Neutrophil (primary cell): ENCODE results near the gene EGLN1.
"Not testable (repeated sequence)": the region's sequence is repeated elsewhere in the genome, so short reads cannot be mapped to it uniquely, and the experiment has no call there.

Experiments used
- H3K27ac ChIP-seq: fragments of 200-600 bp; sonication (generic); 2 replicates; pipeline ENCODE4 v1.5.1; 2016; ENCODE audit warnings: mild to moderate bottlenecking, moderate library complexity
- H3K27me3 ChIP-seq: fragments of 200-600 bp; sonication (generic); 2 replicates; pipeline ENCODE4 v1.6.0; 2016; ENCODE audit warnings: mild to moderate bottlenecking
- H3K36me3 ChIP-seq: fragments of 200-600 bp; sonication (generic); 2 replicates; pipeline ENCODE4 v1.5.1; 2017
- H3K4me1 ChIP-seq, 2 experiments: fragments of 200-600 bp in 1 of 2; sonication (generic) in 1 of 2; 1 replicate in 1 of 2; 2 replicates in 1 of 2; pipeline versions ENCODE4 v1.5.1 to v1.6.1; 2013 to 2016; ENCODE audit warnings: low read depth in 1 of 2, low read length in 1 of 2, mild to moderate bottlenecking in 1 of 2, moderate library complexity in 1 of 2; ENCODE audit not compliant: control insufficient read depth in 1 of 2, insufficient read depth in 1 of 2
- H3K4me3 ChIP-seq, 2 experiments: fragments of 200-600 bp in 1 of 2; sonication (generic) in 1 of 2; 1 replicate in 1 of 2; 2 replicates in 1 of 2; pipeline ENCODE4 v1.5.1; 2013 to 2016; ENCODE audit warnings: low read depth in 1 of 2, low read length in 1 of 2, mild to moderate bottlenecking in 1 of 2, moderate library complexity in 1 of 2
- H3K9me3 ChIP-seq: fragments of 200-600 bp; sonication (generic); 2 replicates; pipeline ENCODE4 v1.5.1; 2016
- CTCF ChIP-seq: fragments of 200-600 bp; sonication (generic); IDR thresholded peaks from 2 replicates; pipeline ENCODE4 v1.5.1; 2016; ENCODE audit warnings: antibody characterized with exemption

The EGLN1 gene

GRCh38 chr1:231442735-231443134, 20.6 kb upstream of the EGLN1 start:
- no peaks in the 10 kb centered on the region for H3K36me3 ChIP-seq
- H3K9me3 ChIP-seq, result no peaks in the 10 kb centered on the region
- no peak overlapping the region for H3K27ac ChIP-seq
- no peaks in the 10 kb centered on the region for H3K4me1 ChIP-seq
- no peak overlapping the region for H3K4me3 ChIP-seq
- no peak for TF ChIP-seq CTCF
- H3K27me3 ChIP-seq, result peaks cover 95% of the 10 kb centered on the region

- Histone ChIP-seq H3K27me3 (peaks cover 71% of the 10 kb centered on the region), H3K36me3 (no peaks in the 10 kb centered on the region), H3K9me3 (no peaks in the 10 kb centered on the region), H3K4me1 (no peaks in the 10 kb centered on the region), H3K4me3 (no peak overlapping the region), H3K27ac (no peak overlapping the region)
- no peak for TF ChIP-seq CTCF
Observed at GRCh38 chr1:231432996-231433395, 10.9 kb upstream of the EGLN1 start.

GRCh38 chr1:231431665-231432415, 9.8 kb upstream of the EGLN1 start:
- no peak for TF ChIP-seq CTCF
- H3K4me1 ChIP-seq, result no peaks in the 10 kb centered on the region
- no peaks in the 10 kb centered on the region for H3K36me3 ChIP-seq
- H3K27ac ChIP-seq, result no peak overlapping the region
- no peaks in the 10 kb centered on the region for H3K9me3 ChIP-seq
- H3K4me3 ChIP-seq, result no peak overlapping the region
- H3K27me3 ChIP-seq, result peaks cover 60% of the 10 kb centered on the region

- not testable (repeated sequence) for H3K4me3 ChIP-seq, H3K36me3 ChIP-seq, H3K27ac ChIP-seq, H3K4me1 ChIP-seq, H3K9me3 ChIP-seq
- peaks cover 60% of the 10 kb centered on the region for H3K27me3 ChIP-seq
Observed at GRCh38 chr1:231430678-231431352, 8.7 kb upstream of the EGLN1 start.

- Histone ChIP-seq H3K36me3 (no peaks in the 10 kb centered on the region), H3K27ac (no peak overlapping the region), H3K27me3 (peaks cover 62% of the 10 kb centered on the region), H3K4me1 (no peaks in the 10 kb centered on the region), H3K4me3 (no peak overlapping the region), H3K9me3 (no peaks in the 10 kb centered on the region)
- no peak for TF ChIP-seq CTCF
Observed at GRCh38 chr1:231428377-231428776, 6.3 kb upstream of the EGLN1 start.
